Stimulated activated memory B cell treated with anti-CD40 and anti-IgM and Interleukin-4, amounts not matched to agents 10 μg/mL and 1 μg/mL and 100 μg/mL, for 72 hours (primary cell): ENCODE data around the gene RAB27B.
A peak's percentile ranks its signal among the peaks of the same experiment; 100 is the strongest.

Experiments used
- ATAC-seq: fragments of 150-1000 bp; cut with Tn5 transposase; 2 replicates; pipeline ENCODE4 v1.10.0; 2021
- H3K27ac Mint-ChIP-seq: one replicate; pipeline ENCODE4 v1.8.0; 2022; ENCODE audit warnings: mild to moderate bottlenecking, mixed read lengths
- H3K27me3 Mint-ChIP-seq: one replicate; pipeline ENCODE4 v1.8.0; 2022; ENCODE audit warnings: mixed read lengths
- H3K36me3 Mint-ChIP-seq: one replicate; pipeline ENCODE4 v1.8.0; 2022; ENCODE audit warnings: mixed read lengths
- H3K4me1 Mint-ChIP-seq: one replicate; pipeline ENCODE4 v1.8.0; 2022; ENCODE audit warnings: mixed read lengths
- H3K4me3 Mint-ChIP-seq: one replicate; pipeline ENCODE4 v1.8.0; 2022; ENCODE audit warnings: mild to moderate bottlenecking, moderate library complexity, mixed read lengths
- H3K9me3 Mint-ChIP-seq: one replicate; pipeline ENCODE4 v1.8.0; 2022; ENCODE audit warnings: mixed read lengths

The RAB27B gene

DNA sequence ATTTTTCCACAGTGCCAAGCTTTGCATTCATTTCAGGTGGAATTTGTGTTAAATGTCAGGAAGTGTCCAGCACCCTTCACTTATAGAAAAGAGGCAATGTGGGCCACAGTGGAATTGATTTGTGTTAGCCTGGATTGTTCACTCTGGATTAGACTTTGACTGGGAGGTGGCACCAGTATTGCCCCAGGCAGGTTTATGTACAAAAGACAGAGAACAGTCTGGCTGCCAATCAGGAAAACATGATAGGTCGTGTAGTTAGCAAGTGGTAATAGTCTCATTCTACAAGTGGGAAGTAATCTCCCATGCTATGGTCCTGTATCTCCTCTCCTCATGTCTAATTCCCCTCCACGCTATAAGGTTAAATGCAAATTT, 45.6 kb downstream of the RAB27B start:
- peaks cover 9% of the 10 kb centered on the region for H3K27me3 Mint-ChIP-seq
- H3K9me3 Mint-ChIP-seq = no peaks in the 10 kb centered on the region
- peaks cover 9% of the 10 kb centered on the region for H3K4me1 Mint-ChIP-seq
- H3K27ac Mint-ChIP-seq = no peak overlapping the region
- peak; percentile 20 for ATAC-seq
- H3K36me3 Mint-ChIP-seq = no peaks in the 10 kb centered on the region
- H3K4me3 Mint-ChIP-seq = no peak overlapping the region

DNA sequence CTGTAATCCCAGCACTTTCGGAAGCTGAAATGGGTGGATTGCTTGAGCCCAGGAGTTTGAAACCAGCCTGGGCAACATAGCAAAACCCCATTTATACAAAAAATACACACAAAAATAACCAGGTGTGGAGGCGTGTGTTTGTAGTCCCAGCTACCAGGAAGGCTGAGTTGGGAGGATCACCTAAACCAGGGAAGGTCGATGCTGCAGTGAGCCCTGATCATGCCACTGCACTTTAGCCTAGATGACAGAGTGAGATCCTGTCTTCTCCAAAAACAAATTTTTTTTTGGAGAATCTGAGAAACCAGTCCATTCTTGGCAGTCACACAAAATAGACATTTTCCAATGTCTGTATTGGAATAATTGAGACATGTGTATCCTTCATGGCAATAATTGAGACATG, 46.8 kb downstream of the RAB27B start:
- no peak for ATAC-seq
- Mint-ChIP-seq H3K9me3 (no peaks in the 10 kb centered on the region), H3K27ac (no peak overlapping the region), H3K27me3 (no peaks in the 10 kb centered on the region), H3K4me1 (peaks cover 9% of the 10 kb centered on the region), H3K36me3 (no peaks in the 10 kb centered on the region), H3K4me3 (no peak overlapping the region)

DNA sequence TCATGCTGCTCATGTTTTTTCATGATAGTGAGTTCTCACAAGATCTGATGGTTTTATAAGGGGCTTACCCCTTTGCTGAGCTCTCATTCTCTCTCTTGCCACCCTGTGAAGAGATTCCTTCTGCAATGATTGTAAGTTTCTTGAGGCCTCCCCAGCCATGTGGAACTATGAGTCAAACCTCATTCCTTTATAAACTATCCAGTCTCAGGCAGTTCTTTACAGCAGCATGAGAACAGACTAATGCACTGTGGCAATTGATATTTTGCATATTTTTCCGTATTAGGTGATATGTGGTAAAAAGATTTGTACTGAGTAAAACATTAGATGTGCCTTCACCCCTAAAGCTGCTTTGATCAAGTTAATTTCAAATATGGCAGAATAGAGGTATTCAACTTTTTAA, 48.8 kb downstream of the RAB27B start:
- Mint-ChIP-seq H3K27me3 (no peaks in the 10 kb centered on the region), H3K36me3 (no peaks in the 10 kb centered on the region), H3K27ac (no peak overlapping the region), H3K9me3 (no peaks in the 10 kb centered on the region), H3K4me1 (peaks cover 9% of the 10 kb centered on the region), H3K4me3 (no peak overlapping the region)
- no peak for ATAC-seq

DNA sequence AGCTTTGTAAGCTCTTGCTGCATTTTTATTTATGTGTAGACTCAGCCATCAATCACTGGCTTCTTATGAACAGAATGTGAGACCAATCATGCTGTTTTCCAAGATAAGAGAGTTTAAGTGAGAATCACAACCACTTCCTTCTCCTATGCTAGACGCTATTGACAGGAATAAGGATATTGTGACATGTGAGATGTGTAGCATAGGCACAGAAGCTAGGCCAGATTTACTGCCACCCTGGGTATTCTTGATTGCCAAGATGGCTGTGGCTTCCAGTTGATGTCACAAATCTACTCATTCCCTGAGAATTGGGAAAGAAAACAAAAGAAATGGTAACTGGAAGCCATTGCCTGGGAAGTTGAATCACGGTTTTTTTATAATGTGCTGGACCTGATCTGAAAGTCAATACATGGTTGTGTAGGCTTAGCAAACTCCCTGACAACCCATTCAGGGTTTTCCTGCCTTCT, 49.9 kb downstream of the RAB27B start:
- Mint-ChIP-seq H3K36me3 (no peaks in the 10 kb centered on the region), H3K27me3 (no peaks in the 10 kb centered on the region), H3K9me3 (no peaks in the 10 kb centered on the region), H3K4me3 (no peak overlapping the region), H3K4me1 (peaks cover 9% of the 10 kb centered on the region), H3K27ac (no peak overlapping the region)
- no peak for ATAC-seq

DNA sequence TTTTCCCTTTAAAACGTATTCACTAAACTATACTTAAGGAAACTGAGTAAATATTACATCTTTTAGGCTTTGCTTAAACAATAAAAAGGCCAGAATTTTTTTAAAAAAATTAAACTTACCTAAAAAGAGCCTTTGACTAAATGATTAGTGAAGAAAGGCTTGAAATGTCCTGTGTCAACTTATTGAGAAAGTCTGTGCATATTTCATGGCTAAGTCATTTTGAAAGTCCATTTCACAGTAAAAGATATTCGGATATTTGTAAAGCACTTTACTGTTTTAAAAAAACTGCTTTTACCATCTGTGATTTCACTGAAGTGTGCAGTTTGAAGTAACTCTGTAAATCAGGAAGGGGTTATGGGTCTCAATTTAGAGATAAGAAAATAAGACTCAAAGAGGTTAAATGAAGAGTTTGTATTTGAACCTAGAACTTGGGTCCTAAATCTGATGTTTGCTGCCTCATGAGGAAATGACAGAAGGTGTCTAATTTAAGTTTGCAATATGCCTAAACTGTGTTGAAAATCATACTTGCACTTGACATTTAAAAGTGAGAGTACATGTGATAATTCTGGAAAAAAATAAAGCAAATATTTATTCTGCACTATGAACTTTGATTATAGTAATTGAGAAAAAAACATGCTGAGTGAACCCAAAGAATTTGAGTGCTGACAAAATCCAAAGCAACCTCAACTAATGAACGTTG, 50.5 kb downstream of the RAB27B start:
- Mint-ChIP-seq H3K9me3 (no peaks in the 10 kb centered on the region), H3K27me3 (no peaks in the 10 kb centered on the region), H3K36me3 (no peaks in the 10 kb centered on the region), H3K4me1 (peaks cover 8% of the 10 kb centered on the region), H3K4me3 (no peak overlapping the region), H3K27ac (no peak overlapping the region)
- ATAC-seq = no peak

DNA sequence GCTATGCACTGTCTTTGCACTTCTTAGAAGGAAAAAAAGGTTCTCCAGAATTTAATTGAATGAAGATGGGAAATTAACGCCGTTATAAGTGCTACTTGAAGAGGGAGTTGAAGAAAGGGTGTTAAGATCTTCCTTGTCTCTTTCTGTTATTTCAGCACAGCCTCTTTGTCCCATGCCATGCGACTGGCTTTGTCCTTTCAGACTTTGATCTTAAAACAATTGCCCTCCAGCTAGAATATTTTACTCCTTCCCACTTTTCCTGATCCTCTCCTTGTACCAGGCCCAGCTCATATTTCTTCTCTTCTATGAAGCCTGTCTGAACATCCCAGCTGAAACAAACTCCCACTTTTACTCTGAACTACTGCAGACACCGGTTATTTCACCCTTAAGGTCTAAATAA, 51.4 kb downstream of the RAB27B start:
- no peak overlapping the region for H3K4me3 Mint-ChIP-seq
- H3K27ac Mint-ChIP-seq = no peak overlapping the region
- ATAC-seq = no peak
- no peaks in the 10 kb centered on the region for H3K36me3 Mint-ChIP-seq
- H3K9me3 Mint-ChIP-seq = no peaks in the 10 kb centered on the region
- no peaks in the 10 kb centered on the region for H3K27me3 Mint-ChIP-seq
- no peaks in the 10 kb centered on the region for H3K4me1 Mint-ChIP-seq

DNA sequence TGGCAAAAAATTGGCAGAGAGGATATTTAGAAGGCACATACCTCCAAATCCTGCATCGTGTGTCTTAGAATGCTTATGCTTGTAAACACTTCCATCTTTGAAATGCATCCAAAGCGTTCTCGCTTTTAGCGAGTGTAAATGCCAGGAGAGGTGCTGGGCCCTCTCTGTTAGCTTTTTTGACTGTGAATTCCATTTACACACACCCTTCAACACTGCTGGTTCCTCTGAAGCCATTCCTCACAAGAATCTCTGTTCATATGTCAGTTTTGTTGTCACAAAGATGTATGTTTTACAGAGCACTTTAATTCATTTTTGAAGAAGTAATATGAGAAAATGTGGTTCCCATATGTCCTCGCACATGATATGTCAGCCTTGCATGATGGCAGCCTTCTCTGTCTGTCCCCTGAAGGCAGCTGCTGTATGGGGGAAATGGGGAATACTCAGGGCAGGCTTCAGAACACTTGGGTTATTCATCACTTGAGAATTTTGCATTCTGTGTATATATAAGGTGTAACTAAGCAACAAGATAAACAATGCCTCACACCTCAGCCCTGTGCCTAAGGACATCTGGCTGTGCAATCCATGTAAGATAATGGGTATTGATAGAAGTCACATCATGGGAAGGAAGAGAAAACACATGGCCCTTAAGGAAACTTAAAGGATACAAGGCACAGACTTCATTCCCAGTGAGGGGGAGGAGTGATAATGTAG, 52.3 kb downstream of the RAB27B start:
- no peaks in the 10 kb centered on the region for H3K9me3 Mint-ChIP-seq
- H3K27me3 Mint-ChIP-seq = no peaks in the 10 kb centered on the region
- ATAC-seq = no peak
- H3K4me3 Mint-ChIP-seq = no peak overlapping the region
- no peak overlapping the region for H3K27ac Mint-ChIP-seq
- no peaks in the 10 kb centered on the region for H3K36me3 Mint-ChIP-seq
- no peaks in the 10 kb centered on the region for H3K4me1 Mint-ChIP-seq

DNA sequence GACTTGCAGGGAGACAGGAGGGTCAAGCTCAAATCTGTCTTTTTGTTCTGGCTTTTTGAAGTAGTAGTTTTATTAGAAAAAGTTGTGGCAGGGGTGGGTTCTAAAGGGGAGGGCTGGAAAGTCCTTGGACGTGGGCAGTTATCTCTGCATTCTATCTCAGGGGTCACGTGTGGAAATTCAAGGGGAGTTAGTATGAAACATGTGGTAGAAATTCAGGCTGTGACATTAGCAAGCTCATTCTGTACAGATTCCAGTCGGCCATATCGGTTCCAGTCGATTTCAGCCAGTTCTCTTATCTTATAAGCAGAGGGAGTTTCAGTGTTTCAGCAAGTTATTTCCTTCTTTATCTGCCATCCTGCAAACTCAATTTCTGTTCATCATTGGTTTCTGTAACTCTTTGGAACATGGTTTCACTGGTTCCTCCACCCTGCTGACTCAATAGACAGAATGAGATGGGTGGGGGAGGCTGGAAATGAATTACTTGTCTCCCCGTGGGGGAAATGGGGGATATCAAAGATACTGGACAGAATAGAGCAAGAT, 53.0 kb downstream of the RAB27B start:
- H3K27me3 Mint-ChIP-seq = no peaks in the 10 kb centered on the region
- ATAC-seq = no peak
- no peaks in the 10 kb centered on the region for H3K36me3 Mint-ChIP-seq
- H3K9me3 Mint-ChIP-seq = peaks cover 3% of the 10 kb centered on the region
- no peak overlapping the region for H3K27ac Mint-ChIP-seq
- no peaks in the 10 kb centered on the region for H3K4me1 Mint-ChIP-seq
- H3K4me3 Mint-ChIP-seq = no peak overlapping the region

DNA sequence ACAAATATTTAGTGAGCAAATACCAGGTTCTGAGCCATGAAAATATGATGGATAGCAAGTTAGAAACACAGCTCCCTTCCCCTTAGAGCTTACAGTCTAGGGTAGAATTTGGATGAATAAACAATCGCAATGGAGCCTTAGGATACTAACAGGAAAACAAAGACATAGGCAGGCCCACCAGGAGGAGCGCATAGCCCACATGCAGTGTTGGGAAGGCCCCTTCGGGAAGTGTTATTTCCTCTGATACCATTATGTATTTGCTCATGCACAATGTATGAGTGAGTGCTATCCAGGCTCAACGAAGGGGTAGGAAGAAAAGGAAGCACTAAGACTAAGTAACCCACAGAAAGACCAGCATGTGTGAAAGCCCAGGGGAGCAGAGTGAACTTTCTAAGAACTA, 54.0 kb downstream of the RAB27B start:
- Mint-ChIP-seq H3K4me1 (no peaks in the 10 kb centered on the region), H3K27ac (no peak overlapping the region)

DNA sequence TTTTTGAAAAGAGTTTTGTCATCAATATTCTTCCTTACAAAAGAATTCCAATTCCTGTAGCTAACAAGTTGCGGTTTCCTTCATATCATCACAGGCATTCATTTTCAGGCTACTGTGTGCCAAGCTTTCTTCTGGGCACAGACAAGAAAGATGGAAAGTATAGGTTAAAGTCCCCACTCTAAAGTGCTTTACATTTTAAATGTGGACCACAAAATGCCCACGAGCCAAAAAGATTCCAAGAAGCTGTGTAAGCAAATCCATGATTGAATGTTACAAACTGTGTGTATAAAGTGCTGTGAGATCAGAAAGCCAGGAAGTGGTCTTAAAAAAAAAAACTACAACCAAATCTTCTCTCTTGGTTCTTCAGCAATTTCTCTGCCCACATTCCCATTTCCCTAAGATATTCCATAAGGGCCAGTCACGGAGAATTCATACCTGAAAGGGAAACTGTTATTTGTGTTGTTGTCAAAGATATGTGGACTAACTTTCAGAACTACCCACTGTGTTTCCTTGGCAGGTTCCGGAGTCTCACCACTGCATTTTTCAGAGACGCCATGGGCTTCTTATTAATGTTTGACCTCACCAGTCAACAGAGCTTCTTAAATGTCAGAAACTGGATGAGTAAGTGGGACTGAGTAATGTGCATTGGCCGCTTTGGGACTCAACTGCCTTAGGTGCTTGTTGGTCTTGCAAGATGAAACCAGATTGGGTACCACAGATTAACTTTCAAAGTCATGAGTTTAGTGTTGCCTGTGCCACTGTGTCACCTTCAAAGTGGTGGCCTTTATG, 55.7 kb downstream of the RAB27B start:
- no peak for ATAC-seq
- peaks cover 3% of the 10 kb centered on the region for H3K9me3 Mint-ChIP-seq
- no peak overlapping the region for H3K4me3 Mint-ChIP-seq
- H3K27ac Mint-ChIP-seq = no peak overlapping the region
- H3K27me3 Mint-ChIP-seq = no peaks in the 10 kb centered on the region
- H3K4me1 Mint-ChIP-seq = no peaks in the 10 kb centered on the region
- no peaks in the 10 kb centered on the region for H3K36me3 Mint-ChIP-seq

More for the DNA sequence above, 54.0 kb downstream of the RAB27B start:
- ATAC-seq = no peak
- Mint-ChIP-seq H3K27me3 (no peaks in the 10 kb centered on the region), H3K9me3 (peaks cover 3% of the 10 kb centered on the region), H3K36me3 (no peaks in the 10 kb centered on the region), H3K4me3 (no peak overlapping the region)

DNA sequence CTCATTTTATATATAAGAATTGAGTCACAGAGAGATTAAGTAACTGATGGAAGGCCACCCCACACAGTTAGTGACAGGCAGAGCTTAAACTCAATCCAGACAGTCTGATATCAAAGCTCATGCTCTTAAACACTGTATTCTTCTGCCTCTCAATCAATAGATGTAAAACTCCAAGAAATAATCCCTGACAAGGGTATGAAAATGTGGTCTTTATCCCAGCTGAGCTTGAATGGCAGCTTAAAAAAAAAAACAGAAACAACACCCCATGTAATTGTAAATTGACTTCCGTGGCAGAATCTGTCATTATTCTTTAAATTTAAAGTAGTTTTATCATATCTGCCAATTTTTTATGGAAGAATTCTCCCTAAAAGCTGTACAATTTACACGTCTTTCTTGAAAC, 60.1 kb downstream of the RAB27B start:
- ATAC-seq = no peak
- H3K4me1 Mint-ChIP-seq = no peaks in the 10 kb centered on the region
- no peaks in the 10 kb centered on the region for H3K27me3 Mint-ChIP-seq
- H3K27ac Mint-ChIP-seq = no peak overlapping the region
- H3K36me3 Mint-ChIP-seq = no peaks in the 10 kb centered on the region
- H3K4me3 Mint-ChIP-seq = no peak overlapping the region
- peaks cover 3% of the 10 kb centered on the region for H3K9me3 Mint-ChIP-seq

DNA sequence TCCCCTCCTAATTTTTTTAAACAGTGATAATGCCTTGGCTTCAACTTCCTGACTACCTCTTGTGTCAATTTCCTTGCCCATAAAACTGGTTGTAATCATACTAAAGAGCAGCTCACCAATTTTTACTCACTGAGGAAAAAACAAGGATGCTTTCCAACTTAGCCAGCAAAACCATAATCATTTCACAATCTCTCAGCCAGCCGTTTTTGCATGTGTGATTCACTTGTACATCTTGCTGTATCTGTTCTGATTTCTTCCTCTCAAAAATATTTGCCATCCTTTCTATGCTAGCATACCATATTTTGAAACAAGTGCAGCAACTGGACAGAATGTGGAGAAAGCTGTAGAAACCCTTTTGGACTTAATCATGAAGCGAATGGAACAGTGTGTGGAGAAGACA, 60.7 kb downstream of the RAB27B start:
- Mint-ChIP-seq H3K36me3 (no peaks in the 10 kb centered on the region), H3K4me3 (no peak overlapping the region), H3K4me1 (no peaks in the 10 kb centered on the region), H3K27me3 (no peaks in the 10 kb centered on the region), H3K9me3 (peaks cover 3% of the 10 kb centered on the region), H3K27ac (no peak overlapping the region)
- no peak for ATAC-seq

DNA sequence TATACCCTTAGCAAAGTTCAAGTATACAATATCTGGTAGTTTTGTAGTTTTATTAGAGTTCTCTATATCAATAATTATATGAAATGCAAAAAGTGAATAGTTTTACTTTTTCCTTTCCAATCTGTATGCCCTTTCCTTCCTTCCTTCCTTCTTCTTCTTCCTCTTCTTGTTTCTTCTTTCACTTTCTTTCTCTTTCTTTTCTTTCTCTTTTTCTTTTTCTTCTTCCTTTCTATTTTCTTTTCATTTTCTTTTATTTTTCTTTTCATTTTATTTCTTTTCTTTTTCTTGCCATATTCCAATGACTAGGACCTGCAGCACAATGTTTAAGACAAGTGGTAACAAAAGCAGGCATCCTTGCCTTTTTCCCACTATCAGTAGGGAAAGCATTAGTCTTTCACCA, 71.2 kb downstream of the RAB27B start:
- H3K9me3 Mint-ChIP-seq = no peaks in the 10 kb centered on the region
- no peaks in the 10 kb centered on the region for H3K27me3 Mint-ChIP-seq
- H3K27ac Mint-ChIP-seq = no peak overlapping the region
- ATAC-seq = no peak
- no peaks in the 10 kb centered on the region for H3K36me3 Mint-ChIP-seq
- peaks cover 6% of the 10 kb centered on the region for H3K4me1 Mint-ChIP-seq
- H3K4me3 Mint-ChIP-seq = no peak overlapping the region

DNA sequence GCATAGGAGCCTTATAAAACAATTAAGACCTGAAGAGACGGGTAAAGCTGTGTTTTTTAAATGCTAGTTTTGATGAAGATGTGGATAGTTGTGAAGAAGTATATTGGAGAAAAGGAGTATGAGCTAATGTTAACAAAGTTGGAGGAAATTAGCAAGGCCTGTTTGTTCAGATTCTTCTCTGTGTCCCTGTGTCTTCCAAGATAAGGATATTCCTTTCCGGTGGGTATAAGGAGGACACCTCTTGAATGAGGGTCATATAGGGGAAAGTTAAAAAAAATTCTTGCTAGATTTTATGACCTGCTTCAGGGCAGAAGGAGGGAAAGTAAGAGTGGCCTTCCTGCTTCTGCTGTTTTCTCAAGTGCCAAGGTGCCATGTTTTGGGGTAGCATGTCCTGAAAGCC, 72.0 kb downstream of the RAB27B start:
- Mint-ChIP-seq H3K4me1 (peaks cover 6% of the 10 kb centered on the region), H3K4me3 (no peak overlapping the region), H3K36me3 (no peaks in the 10 kb centered on the region), H3K9me3 (no peaks in the 10 kb centered on the region), H3K27me3 (no peaks in the 10 kb centered on the region), H3K27ac (no peak overlapping the region)
- ATAC-seq = no peak

DNA sequence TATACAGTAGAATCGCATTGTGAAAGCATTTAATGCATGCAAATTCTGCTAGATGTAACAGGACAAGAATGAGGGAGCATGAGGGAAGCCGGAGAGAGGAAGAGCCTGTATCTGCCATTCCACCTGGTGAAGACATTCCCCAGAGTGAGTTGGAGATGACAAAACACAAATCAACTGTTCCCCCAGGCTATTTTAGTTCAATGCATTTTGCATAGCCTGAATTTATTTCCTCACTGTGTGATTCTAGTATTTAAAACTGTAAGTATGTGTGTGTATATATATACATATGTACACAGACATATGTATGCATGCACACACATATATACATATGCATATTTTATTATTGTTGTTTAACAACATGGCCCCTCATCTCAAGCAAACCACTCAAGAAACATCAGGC, 76.3 kb downstream of the RAB27B start:
- no peaks in the 10 kb centered on the region for H3K9me3 Mint-ChIP-seq
- H3K27ac Mint-ChIP-seq = no peak overlapping the region
- H3K4me3 Mint-ChIP-seq = no peak overlapping the region
- no peaks in the 10 kb centered on the region for H3K36me3 Mint-ChIP-seq
- no peak for ATAC-seq
- no peaks in the 10 kb centered on the region for H3K27me3 Mint-ChIP-seq
- H3K4me1 Mint-ChIP-seq = peaks cover 2% of the 10 kb centered on the region
